ENCODE data around the gene CD48.

CD48 gene

DNA sequence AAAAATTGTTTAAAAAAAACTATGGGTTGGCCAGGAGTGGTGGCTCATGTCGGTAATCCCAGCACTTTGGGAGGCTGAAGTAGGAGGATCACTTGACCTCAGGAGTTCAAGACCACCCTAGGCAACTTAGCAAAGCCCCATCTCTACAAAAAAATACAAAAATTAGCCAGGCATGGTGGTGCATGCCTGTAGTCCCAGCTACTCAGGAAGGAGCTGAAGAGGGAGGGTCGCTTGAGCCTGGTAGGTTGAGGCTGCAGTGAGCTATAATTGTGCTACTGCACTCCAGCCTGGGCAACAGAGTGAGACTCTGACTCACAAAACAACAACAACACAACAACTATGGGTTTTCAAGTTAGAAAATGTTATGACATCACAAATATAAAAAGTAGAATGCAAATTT lies 43.8 kb upstream of the CD48 start:
- no peak overlapping the region for H3K4me3 ChIP-seq (replicated peaks; ENCODE audit: low read depth, low read length)
- no peak for DNase-seq (ENCODE audit: low read depth)
- TF ChIP-seq CTCF (IDR thresholded peaks at IDR 0.05; ENCODE audit: low read length, missing control alignments) = no peak

- DNase-seq (ENCODE audit: low read depth) = no peak
- TF ChIP-seq CTCF (IDR thresholded peaks at IDR 0.05; ENCODE audit: low read length, missing control alignments) = no peak
- H3K4me3 ChIP-seq (replicated peaks; ENCODE audit: low read depth, low read length) = no peak overlapping the region
These were observed 42.0 kb upstream of the CD48 start for GRCh38 chr1:160753594-160753993.

DNA sequence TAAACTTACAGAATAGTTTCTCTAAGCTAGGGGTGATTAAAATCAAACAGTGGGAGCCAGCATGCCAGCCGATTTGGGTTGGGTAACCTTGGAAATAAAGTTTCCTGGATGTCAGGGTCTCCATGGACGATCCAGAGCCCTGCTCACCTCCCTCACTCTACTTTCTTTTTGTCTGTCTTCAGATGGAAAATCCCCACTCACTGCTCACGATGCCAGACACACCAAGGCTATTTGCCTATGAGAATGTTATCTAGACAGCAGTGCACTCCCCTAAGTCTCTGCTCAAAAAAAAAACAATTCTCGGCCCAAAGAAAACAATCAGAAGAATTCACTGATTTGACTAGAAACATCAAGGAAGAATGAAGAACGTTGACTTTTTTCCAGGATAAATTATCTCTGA lies 41.3 kb upstream of the CD48 start:
- no peak for TF ChIP-seq CTCF (IDR thresholded peaks at IDR 0.05; ENCODE audit: low read length, missing control alignments)
- peak; percentile 18 for DNase-seq (ENCODE audit: low read depth)
- H3K4me3 ChIP-seq (replicated peaks; ENCODE audit: low read depth, low read length) = no peak overlapping the region

DNA sequence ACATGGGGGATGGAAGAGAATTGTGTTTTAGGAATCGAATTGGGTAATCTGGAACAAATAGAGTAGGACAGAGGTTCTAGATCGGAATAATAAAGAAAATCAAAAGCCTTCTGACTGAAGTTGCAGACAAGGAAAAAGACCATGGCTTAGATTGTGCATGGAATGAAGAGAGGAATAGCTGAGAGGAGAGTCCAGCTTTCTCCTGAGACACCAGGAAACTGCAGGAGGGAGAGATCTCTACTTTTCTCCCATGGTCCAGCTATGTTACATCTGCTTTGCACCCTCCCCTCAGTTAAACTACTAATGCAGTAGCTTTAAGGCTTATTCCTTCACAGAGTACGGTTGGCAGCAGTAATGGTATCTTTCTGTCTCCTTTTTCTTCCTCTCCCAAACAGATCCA lies 40.8 kb upstream of the CD48 start:
- DNase-seq (ENCODE audit: low read depth) = no peak
- no peak for TF ChIP-seq CTCF (IDR thresholded peaks at IDR 0.05; ENCODE audit: low read length, missing control alignments)
- no peak overlapping the region for H3K4me3 ChIP-seq (replicated peaks; ENCODE audit: low read depth, low read length)

- no peak for DNase-seq (ENCODE audit: low read depth)
- no peak overlapping the region for H3K4me3 ChIP-seq (replicated peaks; ENCODE audit: low read depth, low read length)
- TF ChIP-seq CTCF (IDR thresholded peaks at IDR 0.05; ENCODE audit: low read length, missing control alignments) = no peak
These were observed 39.0 kb upstream of the CD48 start for GRCh38 chr1:160750608-160751007.

DNA sequence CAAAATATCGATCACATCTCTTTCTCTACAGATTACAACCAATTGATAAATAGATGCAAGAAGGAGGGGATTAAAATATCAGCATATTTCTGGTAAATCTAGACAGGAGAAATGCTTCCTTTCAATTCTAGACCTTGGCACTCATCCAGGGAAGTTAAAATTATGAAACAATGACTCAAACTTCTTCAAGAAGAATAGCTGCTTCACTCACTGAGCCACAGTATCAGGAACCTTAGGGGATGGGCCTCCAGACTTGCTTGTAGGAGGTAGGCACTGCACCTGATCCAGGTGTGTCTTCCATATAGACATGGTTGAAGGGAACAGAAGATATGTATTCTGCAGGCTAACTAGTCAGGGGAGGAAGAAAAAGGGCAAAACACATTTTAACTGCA lies 37.3 kb upstream of the CD48 start:
- no peak for TF ChIP-seq CTCF (IDR thresholded peaks at IDR 0.05; ENCODE audit: low read length, missing control alignments)
- H3K4me3 ChIP-seq (replicated peaks; ENCODE audit: low read depth, low read length) = no peak overlapping the region
- peak; percentile 45 for DNase-seq (ENCODE audit: low read depth)

DNA sequence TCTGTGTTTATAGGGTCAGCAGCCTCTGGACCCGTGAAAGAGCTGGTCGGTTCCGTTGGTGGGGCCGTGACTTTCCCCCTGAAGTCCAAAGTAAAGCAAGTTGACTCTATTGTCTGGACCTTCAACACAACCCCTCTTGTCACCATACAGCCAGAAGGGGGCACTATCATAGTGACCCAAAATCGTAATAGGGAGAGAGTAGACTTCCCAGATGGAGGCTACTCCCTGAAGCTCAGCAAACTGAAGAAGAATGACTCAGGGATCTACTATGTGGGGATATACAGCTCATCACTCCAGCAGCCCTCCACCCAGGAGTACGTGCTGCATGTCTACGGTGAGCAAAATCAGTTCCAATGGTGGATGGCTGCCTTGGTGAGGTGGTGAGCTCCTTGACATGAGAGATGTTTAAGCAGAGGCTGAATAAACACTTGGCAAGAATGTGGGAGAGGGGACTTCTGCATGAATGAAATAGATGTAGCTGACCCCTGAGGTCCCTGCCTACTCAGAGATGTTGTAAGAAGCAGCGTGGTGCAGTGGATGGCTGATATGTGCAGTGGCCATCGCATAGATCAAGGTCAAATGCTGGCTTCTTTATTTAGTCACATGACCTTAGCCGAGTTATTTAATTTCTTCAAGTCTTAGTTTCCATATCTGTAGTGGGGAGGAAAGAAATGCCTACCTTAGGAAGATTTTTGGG lies 36.7 kb upstream of the CD48 start:
- peak; percentile 9 for DNase-seq (ENCODE audit: low read depth)
- no peak for TF ChIP-seq CTCF (IDR thresholded peaks at IDR 0.05; ENCODE audit: low read length, missing control alignments)
- H3K4me3 ChIP-seq (replicated peaks; ENCODE audit: low read depth, low read length) = no peak overlapping the region

Measured in fibroblast of pulmonary artery (primary cell).